ENCODE results near the gene NTM.
A peak's percentile ranks its signal among the peaks of the same experiment; 100 is the strongest.

NTM gene

DNA sequence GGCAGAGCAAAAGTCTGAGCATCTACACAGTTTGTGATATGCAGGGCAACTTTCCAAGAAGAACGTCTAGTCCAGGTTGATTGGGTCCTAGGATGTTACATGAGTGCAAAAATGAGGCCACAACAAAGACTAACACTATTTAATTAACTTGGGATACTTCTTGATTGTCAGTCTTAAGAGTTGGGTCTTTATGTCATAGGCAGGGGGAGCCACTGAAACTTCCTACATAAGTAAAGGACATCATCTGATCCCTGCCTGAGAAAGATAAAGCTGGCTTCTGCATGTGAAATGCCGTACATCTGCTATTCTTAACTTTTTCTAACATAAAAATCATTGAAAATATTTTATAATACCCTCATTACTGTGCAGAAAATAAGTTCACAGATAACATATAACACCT, 525.5 kb downstream of the NTM start:
- TF ChIP-seq, protein P1, sequence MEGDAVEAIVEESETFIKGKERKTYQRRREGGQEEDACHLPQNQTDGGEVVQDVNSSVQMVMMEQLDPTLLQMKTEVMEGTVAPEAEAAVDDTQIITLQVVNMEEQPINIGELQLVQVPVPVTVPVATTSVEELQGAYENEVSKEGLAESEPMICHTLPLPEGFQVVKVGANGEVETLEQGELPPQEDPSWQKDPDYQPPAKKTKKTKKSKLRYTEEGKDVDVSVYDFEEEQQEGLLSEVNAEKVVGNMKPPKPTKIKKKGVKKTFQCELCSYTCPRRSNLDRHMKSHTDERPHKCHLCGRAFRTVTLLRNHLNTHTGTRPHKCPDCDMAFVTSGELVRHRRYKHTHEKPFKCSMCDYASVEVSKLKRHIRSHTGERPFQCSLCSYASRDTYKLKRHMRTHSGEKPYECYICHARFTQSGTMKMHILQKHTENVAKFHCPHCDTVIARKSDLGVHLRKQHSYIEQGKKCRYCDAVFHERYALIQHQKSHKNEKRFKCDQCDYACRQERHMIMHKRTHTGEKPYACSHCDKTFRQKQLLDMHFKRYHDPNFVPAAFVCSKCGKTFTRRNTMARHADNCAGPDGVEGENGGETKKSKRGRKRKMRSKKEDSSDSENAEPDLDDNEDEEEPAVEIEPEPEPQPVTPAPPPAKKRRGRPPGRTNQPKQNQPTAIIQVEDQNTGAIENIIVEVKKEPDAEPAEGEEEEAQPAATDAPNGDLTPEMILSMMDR (IDR thresholded peaks at IDR 0.05) = no peak
- Histone ChIP-seq H2AFZ (no peak overlapping the region), H3K27me3 (ENCODE audit: control insufficient read depth, insufficient read depth, low read length) (no peaks in the 10 kb centered on the region), H3K79me2 (no peaks in the 10 kb centered on the region), H3K4me1 (peaks cover 28% of the 10 kb centered on the region), H3K9ac (no peak overlapping the region), H3K9me3 (ENCODE audit: control insufficient read depth, low read length) (no peaks in the 10 kb centered on the region), H3K4me2 (ENCODE audit: low read length) (no peak overlapping the region), H3K4me3 (ENCODE audit: low read depth, low read length) (no peak overlapping the region), H3K27ac (no peak overlapping the region), H3K36me3 (ENCODE audit: control insufficient read depth, insufficient read depth, low read length) (no peaks in the 10 kb centered on the region)

DNA sequence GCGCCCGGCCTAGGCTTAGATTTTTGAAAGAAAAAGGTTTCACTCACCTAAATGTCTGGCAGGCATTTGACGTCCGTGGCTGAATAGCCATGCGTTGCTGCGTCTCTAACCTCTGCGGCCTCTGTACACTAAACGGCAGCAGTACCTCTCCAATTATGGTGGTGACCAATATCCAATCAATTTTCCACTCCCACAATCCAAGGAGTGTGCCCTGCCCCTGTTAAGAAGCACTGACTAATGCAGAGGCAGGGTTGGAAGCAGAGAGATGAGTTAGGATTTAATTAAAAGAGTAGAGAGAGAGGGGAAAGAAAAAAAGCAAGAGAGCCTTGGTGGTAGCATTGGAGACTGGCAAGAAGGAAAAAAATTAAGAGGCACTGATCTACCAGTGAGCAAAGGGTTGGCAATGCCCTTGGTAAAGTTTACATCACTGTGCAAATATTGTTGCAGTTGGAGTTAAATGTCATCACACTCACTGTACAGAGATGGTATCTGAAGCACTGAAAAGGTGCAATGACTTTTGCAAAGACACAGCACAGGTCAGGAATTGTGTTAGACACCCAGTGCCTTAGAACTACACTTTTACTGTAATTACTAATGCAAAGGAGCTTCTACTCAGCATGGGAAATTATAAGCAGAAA, 526.7 kb downstream of the NTM start:
- Histone ChIP-seq H3K36me3 (ENCODE audit: control insufficient read depth, insufficient read depth, low read length) (no peaks in the 10 kb centered on the region), H3K27ac (peak overlapping the region; percentile 84), H3K79me2 (no peaks in the 10 kb centered on the region), H3K4me3 (ENCODE audit: low read depth, low read length) (no peak overlapping the region), H2AFZ (no peak overlapping the region), H3K4me2 (ENCODE audit: low read length) (no peak overlapping the region), H3K27me3 (ENCODE audit: control insufficient read depth, insufficient read depth, low read length) (no peaks in the 10 kb centered on the region), H3K9ac (no peak overlapping the region), H3K9me3 (ENCODE audit: control insufficient read depth, low read length) (no peaks in the 10 kb centered on the region), H3K4me1 (peaks cover 30% of the 10 kb centered on the region)
- TF ChIP-seq, protein P1 (IDR thresholded peaks at IDR 0.05) = no peak

DNA sequence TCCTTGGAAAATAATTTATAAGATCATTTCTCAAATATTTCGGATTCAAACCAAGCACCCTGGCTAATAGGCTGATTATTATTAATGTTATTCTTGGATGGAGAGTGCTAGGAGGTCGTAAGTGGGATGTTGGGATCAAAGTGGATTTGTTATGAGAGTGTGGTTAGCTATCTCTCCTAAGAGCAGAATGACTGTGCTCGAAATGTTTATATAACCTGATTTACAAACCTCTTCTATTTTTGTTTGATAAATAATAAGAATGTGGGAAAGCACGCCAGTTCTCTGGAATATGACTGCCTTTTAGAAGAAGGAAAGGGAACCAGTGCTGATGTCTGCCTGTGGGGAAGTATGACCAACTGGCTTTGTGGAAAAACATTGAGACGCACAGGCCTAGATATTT, 527.5 kb downstream of the NTM start:
- no peak overlapping the region for H3K4me2 ChIP-seq (ENCODE audit: low read length)
- TF ChIP-seq, protein P1 (IDR thresholded peaks at IDR 0.05) = no peak
- peak overlapping the region; percentile 84 for H3K27ac ChIP-seq
- H2AFZ ChIP-seq = no peak overlapping the region
- no peaks in the 10 kb centered on the region for H3K36me3 ChIP-seq (ENCODE audit: control insufficient read depth, insufficient read depth, low read length)
- no peak overlapping the region for H3K9ac ChIP-seq
- peaks cover 33% of the 10 kb centered on the region for H3K4me1 ChIP-seq
- H3K9me3 ChIP-seq (ENCODE audit: control insufficient read depth, low read length) = no peaks in the 10 kb centered on the region
- H3K4me3 ChIP-seq (ENCODE audit: low read depth, low read length) = no peak overlapping the region
- no peaks in the 10 kb centered on the region for H3K79me2 ChIP-seq
- no peaks in the 10 kb centered on the region for H3K27me3 ChIP-seq (ENCODE audit: control insufficient read depth, insufficient read depth, low read length)

DNA sequence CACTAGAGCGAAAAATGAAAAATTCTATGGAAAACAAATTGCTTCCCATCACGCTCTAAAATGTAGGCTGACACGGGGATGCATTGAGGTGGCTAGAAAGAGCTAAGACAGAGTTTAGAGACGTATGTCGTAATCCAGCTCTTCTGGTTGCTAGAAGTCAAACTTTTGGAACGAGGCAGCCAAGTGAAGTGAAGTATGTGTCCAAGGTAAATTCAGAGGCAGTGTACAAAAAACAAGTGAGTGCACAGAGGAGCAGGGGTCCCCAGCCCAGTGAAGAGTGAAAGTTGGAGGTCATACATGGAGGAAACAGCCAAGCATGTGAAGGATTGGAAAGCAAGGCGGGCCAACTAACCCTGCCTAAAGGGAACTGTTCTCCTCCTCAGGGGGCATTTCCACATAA, 528.5 kb downstream of the NTM start:
- peaks cover 33% of the 10 kb centered on the region for H3K4me1 ChIP-seq
- H3K36me3 ChIP-seq (ENCODE audit: control insufficient read depth, insufficient read depth, low read length) = no peaks in the 10 kb centered on the region
- H3K27me3 ChIP-seq (ENCODE audit: control insufficient read depth, insufficient read depth, low read length) = no peaks in the 10 kb centered on the region
- no peaks in the 10 kb centered on the region for H3K9me3 ChIP-seq (ENCODE audit: control insufficient read depth, low read length)
- no peak overlapping the region for H3K9ac ChIP-seq
- H3K79me2 ChIP-seq = no peaks in the 10 kb centered on the region
- H3K4me2 ChIP-seq (ENCODE audit: low read length) = no peak overlapping the region
- H2AFZ ChIP-seq = no peak overlapping the region
- H3K27ac ChIP-seq = peak overlapping the region; percentile 84
- H3K4me3 ChIP-seq (ENCODE audit: low read depth, low read length) = no peak overlapping the region
- TF ChIP-seq, protein P1 (IDR thresholded peaks at IDR 0.05) = no peak

DNA sequence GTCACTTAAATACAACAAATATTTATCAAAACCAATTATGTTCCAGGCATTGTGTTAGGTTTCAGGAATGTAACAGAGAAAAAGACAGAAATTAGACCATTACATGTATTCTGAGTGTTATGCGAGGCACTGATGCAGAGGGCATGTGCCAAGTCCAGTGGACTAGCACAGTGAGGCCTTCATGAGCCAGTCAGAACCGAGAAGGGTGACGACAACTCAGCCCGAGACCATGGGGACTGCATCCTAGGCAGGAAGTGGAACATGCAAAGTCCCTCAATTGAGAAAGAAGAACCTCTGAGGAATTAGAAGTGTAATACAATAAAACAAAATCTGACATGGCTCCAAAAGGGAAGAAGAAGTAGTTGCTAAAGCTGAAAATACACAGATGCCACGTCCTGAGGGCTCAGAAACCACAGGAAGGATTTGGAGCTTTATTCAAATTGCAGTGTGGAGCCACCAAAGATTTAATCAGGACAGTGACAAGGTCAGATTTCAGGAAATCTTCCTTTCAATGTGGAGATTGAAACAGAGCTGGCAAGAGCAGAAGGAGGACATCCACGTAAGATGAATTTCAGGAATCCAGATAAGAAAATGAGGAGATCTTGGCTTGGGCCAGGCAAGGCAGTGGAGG, 529.6 kb downstream of the NTM start:
- no peaks in the 10 kb centered on the region for H3K9me3 ChIP-seq (ENCODE audit: control insufficient read depth, low read length)
- no peaks in the 10 kb centered on the region for H3K27me3 ChIP-seq (ENCODE audit: control insufficient read depth, insufficient read depth, low read length)
- H3K36me3 ChIP-seq (ENCODE audit: control insufficient read depth, insufficient read depth, low read length) = no peaks in the 10 kb centered on the region
- H2AFZ ChIP-seq = peak overlapping the region; percentile 50
- no peaks in the 10 kb centered on the region for H3K79me2 ChIP-seq
- H3K4me1 ChIP-seq = peaks cover 33% of the 10 kb centered on the region
- TF ChIP-seq, protein P1 (IDR thresholded peaks at IDR 0.05) = no peak
- no peak overlapping the region for H3K4me3 ChIP-seq (ENCODE audit: low read depth, low read length)
- no peak overlapping the region for H3K9ac ChIP-seq
- H3K4me2 ChIP-seq (ENCODE audit: low read length) = peak overlapping the region; percentile 42
- H3K27ac ChIP-seq = peak overlapping the region; percentile 84

Measured in parathyroid adenoma (tissue), 2 donors.